HG02943 (cell line): ENCODE data around the gene CCDC9B.
A peak's percentile ranks its signal among the peaks of the same experiment; 100 is the strongest.

Experiments
- ATAC-seq: cut with Tn5 transposase; IDR thresholded peaks from one replicate; pipeline ENCODE4 v1.9.1; 2021; ENCODE audit warnings: mild to moderate bottlenecking, low read depth, moderate library complexity; ENCODE audit not compliant: unreplicated experiment

CCDC9B gene

DNA sequence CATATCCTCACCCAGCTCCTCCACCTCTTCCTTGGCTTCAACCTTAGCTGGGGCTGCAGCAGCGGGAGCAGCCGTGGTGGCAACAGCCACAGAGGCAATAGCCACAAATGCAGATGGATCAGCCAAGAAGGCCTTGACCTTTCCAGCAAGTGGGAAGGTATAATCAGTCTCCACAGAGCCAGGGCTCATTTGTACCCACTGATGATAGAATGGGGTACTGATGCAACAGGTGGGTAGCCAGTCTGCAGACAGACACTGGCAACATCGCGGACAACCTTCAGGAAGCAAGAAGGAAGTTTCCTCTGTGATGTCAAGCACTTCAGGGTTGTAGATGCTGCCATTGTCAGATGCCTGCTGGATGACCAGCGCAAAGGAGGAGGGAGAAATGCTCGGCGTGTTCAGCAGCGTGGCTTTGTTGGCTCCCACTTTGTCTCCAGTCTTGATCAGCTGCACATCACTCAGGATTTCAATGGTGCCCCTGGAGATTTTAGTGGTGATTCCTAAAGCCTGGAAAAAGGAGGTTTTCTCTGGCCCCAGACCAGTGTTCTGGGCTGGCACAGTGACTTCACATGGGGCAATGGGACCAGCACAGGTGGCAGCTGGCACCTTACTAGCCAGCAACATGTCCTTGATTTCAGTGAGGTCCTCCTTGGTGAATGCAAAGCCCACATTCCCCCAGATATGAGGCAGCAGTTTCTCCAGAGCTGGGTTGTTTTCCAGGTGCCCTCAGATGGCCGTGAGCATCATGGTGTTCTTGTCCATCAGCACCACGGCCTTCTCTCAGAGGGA, 28.2 kb downstream of the CCDC9B start:
- no peak for ATAC-seq

DNA sequence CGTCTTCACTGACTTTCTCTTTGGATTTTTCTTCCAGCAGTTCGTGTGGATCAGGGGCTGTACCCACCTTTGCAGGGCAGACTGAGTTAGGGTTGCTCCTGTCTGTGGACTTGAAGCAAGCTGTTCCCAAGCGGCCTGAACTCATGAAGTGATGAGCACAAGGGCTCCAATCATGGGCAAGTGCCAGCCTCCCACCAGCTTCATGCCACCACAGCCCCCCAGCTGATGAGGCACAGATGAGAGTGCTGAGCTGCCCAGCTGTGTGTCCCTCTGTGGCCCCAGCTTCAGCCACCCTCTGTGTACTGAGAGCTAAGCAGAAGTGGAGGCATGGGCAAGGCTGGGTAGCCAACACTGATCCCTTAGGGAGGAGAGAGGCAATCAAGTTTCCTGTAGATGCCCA, 29.7 kb downstream of the CCDC9B start:
- ATAC-seq, result no peak

DNA sequence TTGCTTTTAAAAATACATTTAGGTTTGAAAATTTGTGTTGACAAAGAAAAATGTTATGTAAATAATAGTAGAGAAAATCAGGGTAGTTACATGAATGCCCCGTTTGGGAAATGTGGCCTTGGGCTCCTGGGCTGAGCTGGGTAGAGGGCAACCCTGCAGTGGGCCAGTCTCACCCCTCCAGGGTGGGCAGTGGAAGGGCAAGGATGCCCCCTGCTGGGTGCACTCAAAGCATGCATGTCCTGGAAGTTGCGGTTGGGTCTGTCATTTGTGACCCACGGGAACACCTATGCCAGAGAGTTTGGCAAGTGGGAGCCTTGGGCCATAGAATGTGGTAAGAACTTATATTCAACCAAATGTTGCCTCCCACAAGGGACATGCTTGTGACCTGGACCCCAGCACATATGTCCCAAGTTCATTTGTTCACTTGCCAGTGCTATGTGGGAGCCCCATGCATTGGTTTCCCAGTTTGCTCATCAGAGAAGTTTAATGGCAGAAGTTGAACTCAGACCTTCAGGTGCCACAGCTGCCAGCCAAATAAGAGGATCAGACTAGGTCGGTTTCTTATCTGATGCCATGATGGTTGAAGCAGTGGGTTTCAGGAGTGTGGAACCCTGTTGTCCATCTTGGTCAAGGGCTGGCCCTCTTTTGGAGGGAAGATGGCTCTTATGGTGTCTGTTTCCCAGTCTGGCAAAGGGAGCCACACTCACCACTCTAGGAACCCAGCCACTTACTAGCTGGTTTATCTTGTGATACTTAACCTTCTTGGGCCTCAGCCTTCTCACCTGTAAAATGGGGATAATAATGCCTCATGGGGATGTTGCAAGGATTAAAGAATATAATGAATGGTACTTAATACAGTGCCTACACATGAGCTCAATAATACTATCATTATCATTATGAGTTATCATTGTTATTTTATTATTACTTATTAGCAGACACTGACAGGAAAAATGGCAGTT, 30.5 kb downstream of the CCDC9B start:
- no peak for ATAC-seq

DNA sequence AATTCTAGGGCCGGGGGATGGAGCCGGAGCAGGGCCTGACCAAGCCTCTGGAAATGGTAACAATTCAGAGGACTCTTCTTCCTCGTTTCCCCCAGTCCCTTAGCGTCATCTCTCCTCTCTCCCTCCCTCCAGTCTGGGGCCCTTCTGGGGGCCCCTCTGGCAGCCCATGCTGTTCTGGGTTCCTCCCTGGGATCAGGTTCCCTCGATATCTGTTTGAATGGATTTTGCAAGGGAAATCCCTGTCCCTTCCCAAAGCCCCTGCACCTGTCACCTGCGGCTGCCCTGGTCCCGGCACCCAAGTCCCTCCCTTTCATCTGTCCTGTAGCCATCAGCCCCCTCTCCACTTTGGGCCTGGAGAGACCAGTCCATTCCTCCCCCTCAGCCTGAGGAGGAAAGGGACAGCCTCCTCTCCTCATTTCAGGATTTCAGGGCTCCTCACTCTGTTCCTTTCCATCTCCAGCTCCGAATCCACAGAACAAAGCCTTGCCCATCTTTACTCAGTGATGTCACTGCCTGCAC, 31.3 kb downstream of the CCDC9B start:
- ATAC-seq, result no peak

DNA sequence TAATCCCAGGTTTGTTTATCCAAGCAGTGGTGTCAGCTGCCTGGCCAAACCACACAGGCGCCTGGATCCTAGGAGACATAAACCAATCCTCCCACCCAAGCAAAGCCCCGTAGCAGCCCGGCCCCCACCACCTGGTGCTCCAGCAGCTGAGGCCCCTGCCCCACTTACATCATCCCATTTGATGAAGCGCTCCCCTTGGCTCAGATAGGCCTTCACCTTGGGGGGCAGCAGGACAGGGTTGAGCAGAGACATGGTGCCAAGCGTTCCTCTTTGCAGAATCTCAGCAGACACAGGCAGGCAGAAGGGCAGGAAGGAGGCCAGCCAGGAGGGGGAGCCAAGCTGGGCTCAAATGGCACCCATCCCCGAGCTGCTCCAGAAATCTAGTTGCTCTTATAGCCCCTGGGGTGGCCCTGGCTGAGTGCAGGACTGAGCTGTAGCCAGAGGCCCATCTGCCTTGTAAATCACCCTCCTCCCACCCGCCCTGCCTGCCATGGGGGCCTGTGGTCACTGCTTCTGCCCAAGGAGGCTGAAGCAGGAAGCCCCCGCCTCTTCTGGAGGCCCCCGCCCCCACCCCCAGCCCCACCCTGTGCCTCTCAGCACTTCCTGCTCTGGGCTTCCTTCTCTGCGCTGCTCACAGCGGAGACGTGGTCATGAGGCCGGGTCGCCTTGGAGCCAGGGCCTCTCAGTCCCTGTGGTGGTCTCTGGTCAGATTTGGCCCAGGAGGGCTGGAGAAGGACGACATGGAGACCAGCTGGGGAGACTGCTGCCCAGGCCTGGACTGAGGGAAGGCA, 33.1 kb downstream of the CCDC9B start, which contains the start of gene PLCB2:
PLCB2 (minus strand) TSS at position 515 of the 791 bp plus-strand sequence; CDS start at position 252, 263 bp downstream.
- peak; percentile 48 for ATAC-seq

DNA sequence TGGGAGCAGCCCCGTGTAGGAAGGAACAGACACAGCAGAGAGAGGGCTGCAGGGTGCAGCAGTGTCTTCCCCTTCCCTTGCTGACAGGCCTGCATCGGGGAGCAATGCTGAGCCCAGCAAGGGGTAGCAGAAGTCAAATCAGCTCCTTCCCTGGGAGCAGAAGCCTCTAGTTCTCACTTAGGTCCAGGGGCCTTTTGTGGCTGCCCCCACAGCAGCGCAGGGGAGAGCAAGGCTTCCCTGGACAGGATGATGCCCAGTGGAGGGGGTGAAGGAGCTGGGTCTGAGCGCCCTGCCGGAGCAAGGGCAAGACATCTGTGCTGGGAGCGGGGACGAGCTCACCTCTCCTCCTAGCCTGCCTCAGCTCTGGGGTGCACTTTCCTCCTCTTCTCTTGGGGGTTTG, 33.8 kb downstream of the CCDC9B start:
- ATAC-seq, result no peak

DNA sequence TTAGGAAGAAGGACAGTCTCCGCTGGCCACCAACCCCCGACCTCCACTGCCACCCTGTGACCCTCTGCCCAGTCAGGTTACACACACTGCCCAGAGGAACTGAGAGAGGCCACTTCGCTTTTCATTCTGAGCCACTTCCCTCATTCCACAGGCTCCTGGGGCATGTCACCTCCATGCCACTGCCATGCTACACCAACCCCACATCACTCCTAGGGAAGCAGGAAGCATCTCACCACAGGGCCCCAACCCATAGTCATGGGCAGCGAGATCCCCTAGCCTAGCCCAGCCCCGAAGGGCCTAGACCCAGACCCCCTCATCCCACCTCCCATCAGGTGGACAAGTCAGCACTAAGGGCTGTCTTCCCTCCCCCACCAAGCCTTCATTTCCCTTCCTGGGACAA, 34.4 kb downstream of the CCDC9B start:
- no peak for ATAC-seq

DNA sequence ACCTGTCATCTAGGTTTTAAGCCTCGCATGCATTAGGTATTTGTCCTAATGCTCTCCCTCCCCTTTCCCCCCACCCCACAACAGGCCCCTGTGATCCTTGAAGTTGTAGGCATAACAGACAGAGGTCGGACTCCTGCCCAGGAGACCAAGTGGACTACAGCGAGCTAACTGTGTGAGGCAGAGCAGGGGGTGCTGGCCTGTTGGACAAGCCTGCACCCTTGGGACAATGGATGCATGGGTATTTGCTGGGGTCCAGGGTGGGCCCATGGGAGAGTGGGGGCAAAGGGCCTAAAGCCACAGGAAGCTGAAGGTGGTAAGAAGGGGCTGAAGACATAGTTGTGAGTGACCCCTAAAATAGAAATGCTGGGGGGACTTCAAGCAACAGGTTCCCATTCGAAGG, 35.5 kb downstream of the CCDC9B start:
- ATAC-seq, result no peak

DNA sequence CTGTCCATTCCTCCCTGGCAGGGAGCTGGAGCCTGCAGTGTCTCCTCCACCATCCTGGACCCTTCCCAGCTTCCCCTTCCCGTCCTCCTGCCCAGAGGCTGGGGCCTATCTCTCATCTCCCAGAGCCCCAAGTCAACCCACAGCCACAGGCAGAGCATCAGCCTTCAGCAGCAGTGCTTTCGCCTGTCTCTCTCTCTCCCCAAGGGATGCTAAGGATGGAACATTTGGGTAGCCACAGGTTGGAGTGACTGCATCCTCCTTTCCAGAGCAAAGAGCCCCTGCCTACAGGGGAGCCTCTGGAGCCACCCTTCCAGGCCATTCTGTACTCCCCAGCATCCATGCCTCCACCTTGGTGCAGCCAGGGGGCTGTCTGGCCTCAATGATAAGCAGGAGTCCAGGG, 37.2 kb downstream of the CCDC9B start:
- no peak for ATAC-seq

DNA sequence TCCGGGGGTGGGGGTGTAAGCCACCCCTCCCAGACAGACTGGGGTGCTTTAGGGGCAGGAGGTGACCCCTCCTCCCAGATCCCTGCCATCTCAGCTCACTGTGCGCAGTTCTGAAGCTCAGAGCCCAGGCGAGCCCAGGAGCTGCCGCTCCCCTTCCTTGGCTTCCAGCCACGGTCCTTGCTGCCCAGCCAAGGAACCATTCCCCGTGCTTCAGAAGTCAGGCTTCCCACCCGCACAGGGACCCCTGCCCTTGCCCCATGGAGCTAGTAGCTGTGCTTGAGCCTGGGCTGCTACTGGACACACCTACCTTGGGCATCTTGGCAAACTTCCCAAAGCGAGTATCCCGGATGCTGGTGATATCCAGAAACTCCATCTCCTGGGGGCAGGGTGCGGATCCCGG, 37.8 kb downstream of the CCDC9B start:
- ATAC-seq, result no peak

DNA sequence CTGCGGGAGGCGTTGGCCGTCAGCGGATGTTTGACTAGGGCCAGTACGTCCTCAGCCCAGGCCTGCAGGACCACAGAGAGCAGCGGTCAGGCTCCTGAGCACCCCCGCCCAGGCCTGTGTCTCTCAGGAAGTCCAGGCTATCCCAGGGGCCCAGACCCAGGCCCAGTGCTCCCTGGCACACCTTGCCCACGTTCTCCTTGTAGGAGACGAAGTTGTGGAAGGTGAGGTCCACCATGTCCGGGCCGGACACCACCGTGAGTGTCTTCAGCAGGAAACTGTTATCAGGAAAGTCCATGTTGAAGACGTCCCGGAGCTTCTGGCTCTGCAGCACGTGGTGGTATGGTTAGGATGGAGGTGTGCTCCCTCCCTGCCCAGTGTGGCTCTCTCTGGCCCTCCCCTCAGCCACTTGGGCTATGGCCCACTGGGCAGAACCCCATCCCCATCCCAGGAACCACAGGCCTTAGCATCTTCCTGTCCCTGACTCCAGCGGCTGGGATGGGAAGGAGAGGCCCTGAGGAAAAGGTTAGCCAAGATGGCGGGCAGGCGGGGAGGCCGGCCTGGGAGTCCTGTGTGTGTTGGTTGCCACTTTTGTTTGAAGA, 38.4 kb downstream of the CCDC9B start:
- no peak for ATAC-seq

DNA sequence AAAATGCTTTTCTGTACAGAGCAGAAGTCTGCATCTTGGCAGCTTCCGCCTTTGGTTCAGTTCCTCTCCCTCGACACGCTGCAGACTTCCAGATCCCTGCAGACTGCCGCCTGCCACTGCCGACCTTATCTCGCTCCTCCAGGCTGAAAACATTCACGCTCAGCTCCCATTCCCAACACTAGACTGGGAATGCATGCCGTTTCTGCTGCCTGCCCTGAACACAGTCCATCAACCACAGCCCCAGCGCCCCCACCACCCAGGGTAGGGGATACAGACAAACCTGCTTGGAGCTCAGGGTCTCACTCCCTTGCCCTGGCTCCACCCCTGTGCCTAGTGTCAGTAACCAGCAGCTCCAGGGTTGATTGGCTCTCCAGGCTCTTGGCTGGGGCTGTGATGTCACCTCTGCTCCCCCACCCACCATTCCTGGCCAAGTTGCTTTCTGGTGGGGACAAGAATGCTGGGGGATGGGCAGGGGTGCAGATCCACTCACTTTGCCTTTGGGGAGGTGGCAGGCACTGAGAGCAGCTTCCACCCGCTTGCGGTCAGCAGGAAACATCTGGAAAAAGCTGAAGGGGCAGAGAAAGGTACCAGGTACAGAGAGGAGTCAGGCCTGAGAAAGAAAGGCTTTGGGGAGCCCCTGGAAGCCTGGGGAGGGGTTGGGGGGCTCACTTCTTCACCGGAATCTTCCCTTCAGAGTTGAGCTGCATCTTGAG, 39.1 kb downstream of the CCDC9B start:
- ATAC-seq, result no peak

DNA sequence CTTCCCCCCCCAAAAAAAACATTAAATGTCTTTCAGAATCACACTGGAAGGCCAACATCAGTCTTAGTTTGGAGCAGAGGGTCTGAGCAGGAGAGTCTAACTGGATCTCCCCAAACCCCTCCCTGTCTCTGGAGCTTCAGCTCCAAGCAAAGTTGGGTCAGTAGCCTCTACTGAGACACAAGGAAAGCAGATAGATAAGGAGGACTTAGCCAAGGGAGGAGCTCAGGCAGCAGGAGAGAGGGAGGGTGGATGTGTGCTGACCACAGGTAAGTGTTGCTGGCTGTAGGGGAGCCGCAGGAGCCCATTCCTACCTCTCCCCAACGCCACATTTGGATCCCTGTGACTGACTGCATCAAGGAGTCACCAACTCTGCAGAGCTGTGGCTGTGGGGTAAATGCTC, 40.0 kb downstream of the CCDC9B start:
- ATAC-seq, result no peak

DNA sequence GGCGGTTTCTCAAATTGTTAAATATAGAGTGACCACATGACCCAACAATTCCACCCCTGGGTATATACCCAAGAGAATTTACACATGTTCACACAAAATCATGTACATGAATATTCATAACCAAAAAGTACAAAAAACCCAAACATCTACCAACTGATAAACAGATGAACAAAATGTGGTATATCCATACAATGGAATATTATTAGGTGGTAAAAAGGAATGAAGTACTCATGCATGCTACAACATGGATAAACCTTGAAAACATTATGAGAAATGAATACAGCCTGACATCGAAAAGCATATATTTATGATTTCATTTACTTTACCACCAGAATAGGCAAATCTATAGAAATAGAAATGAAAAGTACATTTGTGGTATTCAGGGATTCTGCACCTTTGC, 40.4 kb downstream of the CCDC9B start:
- ATAC-seq, result no peak

DNA sequence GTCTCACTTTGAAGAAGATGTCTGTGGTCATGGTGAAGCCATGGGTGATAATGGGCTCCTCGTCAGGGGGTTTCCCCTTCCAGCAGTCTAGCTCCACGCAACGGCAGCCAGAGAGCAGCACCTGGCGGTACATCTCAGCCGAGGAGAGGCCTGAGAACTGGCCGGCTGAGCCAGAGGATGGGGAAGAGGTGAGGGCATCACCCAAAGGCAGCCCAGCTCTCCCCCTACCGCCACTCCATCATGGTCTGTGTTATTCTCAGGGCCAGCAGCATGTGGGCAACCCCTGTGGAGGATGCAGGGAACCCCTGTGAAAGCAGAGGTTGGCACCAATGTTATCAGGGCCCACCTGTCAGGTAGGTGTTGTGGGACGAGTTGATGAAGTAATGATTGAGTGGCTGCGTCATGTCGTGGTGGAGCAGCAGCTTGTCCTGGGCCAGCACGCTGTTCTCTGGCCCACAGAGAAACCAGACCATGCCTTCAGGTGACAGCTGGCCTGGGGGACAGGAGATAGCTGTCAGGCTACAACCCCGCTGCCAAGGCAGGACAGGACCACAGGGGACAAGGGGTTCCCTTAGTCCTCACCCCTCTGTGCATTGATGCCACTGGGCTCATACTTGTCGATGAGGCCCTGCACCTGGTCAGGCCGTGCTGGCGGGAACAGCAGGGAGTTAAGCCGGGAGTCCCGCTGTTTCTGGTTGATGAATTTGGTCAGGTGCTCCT, 42.4 kb downstream of the CCDC9B start:
- no peak for ATAC-seq

DNA sequence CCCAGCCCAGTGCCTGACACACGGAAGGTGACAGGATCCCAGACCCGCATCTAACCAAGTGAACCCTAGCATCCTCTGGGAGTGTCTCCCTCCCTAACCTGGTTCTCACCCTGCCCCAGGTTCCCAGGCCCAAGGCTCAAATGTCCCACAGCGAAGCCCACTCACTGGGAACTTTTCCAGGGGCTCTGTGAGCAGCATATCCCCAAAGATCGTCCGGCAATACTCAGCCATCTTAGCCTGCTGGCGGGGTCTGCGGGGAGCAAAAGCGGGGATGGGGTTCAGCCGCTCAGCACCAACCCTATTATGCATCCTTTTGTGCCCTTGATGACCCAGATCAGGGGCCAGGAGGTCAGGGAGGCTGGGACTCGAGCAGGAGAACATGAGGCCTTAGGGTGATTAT, 43.4 kb downstream of the CCDC9B start:
- ATAC-seq, result no peak

DNA sequence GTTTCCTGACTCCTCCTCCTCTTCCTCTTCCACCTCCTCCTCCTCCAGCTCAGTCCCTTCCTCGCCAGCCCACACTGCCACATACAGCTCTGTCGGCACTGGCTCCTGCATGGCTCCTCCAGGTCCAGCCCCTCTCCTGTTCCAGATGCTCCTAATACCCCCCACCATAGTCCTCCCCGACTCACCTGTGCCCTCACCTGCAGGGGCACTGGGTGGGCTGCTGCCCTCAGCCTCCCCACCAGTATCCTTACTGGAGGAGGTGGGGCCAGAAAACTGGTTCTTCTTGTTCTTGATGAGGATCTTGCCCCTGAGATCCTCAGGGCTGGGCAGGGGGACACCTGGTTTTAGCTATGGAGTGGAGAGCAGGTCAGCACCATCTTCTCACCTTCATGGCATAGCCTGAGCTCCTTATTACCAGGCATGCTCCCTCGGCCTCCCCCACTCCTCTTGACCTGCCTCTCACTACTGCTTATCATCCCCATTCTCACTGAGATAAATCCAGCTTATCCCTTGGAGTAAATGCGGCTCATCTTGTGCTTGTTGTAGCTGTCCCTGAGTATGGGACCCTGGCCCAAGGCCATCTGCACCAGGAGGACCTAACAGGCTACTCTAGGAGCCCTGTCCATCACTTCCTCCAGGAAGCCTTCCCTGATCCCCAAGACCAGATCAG, 44.0 kb downstream of the CCDC9B start:
- no peak for ATAC-seq

DNA sequence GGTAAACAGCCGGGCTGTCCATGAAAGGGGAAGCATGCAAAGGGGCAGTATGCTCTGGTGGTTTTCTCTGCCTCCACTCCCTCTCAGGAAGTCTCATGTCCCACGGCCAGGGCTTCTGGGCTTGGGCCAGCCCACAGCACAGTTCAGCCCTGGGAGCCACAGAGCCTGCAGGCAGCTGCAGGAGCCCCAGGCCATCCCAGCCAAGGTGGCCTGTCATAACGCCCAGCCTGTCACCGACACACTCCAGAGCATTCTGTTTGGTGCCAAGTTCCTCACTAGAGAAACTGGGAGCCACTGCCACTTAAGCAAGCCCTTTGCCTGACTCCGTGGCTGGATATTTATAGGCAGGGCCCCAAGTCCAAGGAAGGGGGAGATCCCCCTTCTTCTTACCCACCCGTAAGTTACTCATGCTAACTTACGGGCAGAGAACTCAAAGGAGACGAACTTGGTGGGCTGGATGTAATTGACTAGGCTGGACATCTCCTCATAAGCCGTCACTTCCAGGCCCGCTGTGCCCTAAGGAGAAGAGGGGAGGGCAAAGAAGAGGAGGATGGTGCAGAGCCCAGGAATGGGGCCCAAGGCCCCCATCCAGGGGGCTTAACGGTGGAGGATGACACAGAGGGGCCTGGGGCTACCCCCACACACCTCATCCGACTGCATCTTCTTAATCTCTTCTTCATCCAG, 44.7 kb downstream of the CCDC9B start:
- no peak for ATAC-seq
